Spleen (tissue), 7 donors: ENCODE data around the gene ETV2.

Source experiments
- POLR2A ChIP-seq, 3 donors: fragments of 450-650 bp; IDR thresholded peaks; one replicate each; pipeline ENCODE4 v1.5.1; 2017; ENCODE audit warnings: antibody characterized with exemption in 3 of 3, mild to moderate bottlenecking in 1 of 3
- POLR2AphosphoS5 ChIP-seq, 3 donors: sonication (generic); formaldehyde crosslinking; IDR thresholded peaks; one replicate each; pipeline ENCODE4 v1.5.1; 2017; ENCODE audit warnings: antibody characterized with exemption in 3 of 3
- TF ChIP-seq, protein P1 (sequence below), 11 experiments: fragments of 200-600 bp in 7 of 11; fragments of 450-650 bp in 4 of 11; sonication (generic) in 4 of 11; IDR thresholded peaks in 8 of 11; conservative IDR thresholded peaks in 3 of 11; 1 replicate in 7 of 11; 2 replicates in 4 of 11; pipeline versions ENCODE4 v1.4.0 to v1.8.0; 2016 to 2021; ENCODE audit warnings: antibody characterized with exemption in 11 of 11, inconsistent platforms in 4 of 11, mild to moderate bottlenecking in 1 of 11
- donor health status: DM: no; HTN: no; CAD: no; lungs with moderate emphysema.
- donor health status: DM: no; HTN: no; CAD: no.
- donor health status: DM: no; HTN: no; CAD: no.

DNA sequence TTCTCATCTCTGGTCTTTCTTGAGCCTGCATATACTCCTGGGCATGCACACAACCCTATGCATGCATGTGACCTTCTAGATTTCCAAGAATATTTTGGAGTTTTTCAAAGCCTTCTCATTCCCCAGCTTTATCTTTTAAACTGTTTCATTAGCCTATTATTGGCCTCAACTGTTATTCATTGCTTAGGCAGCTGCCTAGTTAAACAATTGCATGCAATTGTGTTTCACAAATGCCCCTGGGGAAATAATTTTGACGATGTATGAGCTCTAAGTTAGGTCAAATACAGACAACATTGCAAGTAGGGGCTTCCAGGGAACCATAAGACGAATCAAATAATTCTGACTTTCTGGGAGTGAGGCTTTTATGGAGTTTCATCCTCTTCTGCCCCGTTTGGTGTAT lies 22.4 kb downstream of the ETV2 start:
- TF ChIP-seq, protein P1, sequence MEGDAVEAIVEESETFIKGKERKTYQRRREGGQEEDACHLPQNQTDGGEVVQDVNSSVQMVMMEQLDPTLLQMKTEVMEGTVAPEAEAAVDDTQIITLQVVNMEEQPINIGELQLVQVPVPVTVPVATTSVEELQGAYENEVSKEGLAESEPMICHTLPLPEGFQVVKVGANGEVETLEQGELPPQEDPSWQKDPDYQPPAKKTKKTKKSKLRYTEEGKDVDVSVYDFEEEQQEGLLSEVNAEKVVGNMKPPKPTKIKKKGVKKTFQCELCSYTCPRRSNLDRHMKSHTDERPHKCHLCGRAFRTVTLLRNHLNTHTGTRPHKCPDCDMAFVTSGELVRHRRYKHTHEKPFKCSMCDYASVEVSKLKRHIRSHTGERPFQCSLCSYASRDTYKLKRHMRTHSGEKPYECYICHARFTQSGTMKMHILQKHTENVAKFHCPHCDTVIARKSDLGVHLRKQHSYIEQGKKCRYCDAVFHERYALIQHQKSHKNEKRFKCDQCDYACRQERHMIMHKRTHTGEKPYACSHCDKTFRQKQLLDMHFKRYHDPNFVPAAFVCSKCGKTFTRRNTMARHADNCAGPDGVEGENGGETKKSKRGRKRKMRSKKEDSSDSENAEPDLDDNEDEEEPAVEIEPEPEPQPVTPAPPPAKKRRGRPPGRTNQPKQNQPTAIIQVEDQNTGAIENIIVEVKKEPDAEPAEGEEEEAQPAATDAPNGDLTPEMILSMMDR (IDR thresholded peaks at IDR 0.05 in 8 of 11, conservative IDR thresholded peaks at IDR 0.05 in 3 of 11), result no peak
- TF ChIP-seq POLR2A (IDR thresholded peaks at IDR 0.05) (no peak), POLR2AphosphoS5 (IDR thresholded peaks at IDR 0.05) (no peak)
